GM23338 (cell line): ENCODE results near the gene AOAH. TPM values are rescaled to one million over a fixed set of nuclear protein-coding genes. Genes with fewer than 3 reads are reported as not detected.

Experiments
- ATAC-seq: fragments of 200-7000 bp; cut with Tn5 transposase; 3 replicates; pipeline ENCODE4 v1.9.1; 2020
- DNase-seq: peaks from one replicate; pipeline ENCODE4 v3.0.0-alpha.2; 2015; ENCODE audit warnings: low spot score
- H2AFZ ChIP-seq: fragments of 200-600 bp; sonication (generic); 2 replicates; pipeline ENCODE4 v1.8.0; 2016; ENCODE audit warnings: antibody characterized with exemption, mild to moderate bottlenecking, moderate library complexity
- H3F3A ChIP-seq: fragments of 200-600 bp; sonication (generic); replicated peaks from 2 replicates; pipeline ENCODE4 v1.8.0; 2017; ENCODE audit warnings: antibody characterized with exemption, mixed run types, low read depth
- H3K27ac ChIP-seq: fragments of 200-600 bp; sonication (generic); 2 replicates; pipeline ENCODE4 v1.6.1; 2016; ENCODE audit warnings: low read depth
- H3K27me3 ChIP-seq: fragments of 200-600 bp; sonication (generic); 2 replicates; pipeline ENCODE4 v1.8.0; 2016; ENCODE audit warnings: mild to moderate bottlenecking, mixed run types, moderate library complexity; ENCODE audit not compliant: insufficient read depth
- H3K36me3 ChIP-seq: fragments of 200-600 bp; sonication (generic); 2 replicates; pipeline ENCODE4 v1.8.0; 2016; ENCODE audit warnings: mild to moderate bottlenecking; ENCODE audit not compliant: insufficient read depth
- H3K4me1 ChIP-seq: fragments of 200-600 bp; sonication (generic); 2 replicates; pipeline ENCODE4 v1.8.0; 2016; ENCODE audit warnings: mild to moderate bottlenecking, moderate library complexity; ENCODE audit not compliant: insufficient read depth
- H3K4me2 ChIP-seq: fragments of 200-600 bp; sonication (generic); 2 replicates; pipeline ENCODE4 v1.7.1; 2017; ENCODE audit warnings: mixed run types
- H3K4me3 ChIP-seq: fragments of 200-600 bp; sonication (generic); 2 replicates; pipeline ENCODE4 v1.6.1; 2016; ENCODE audit warnings: mixed run types
- H3K79me2 ChIP-seq: fragments of 200-600 bp; sonication (generic); replicated peaks from 2 replicates; pipeline ENCODE4 v1.8.0; 2017; ENCODE audit warnings: mild to moderate bottlenecking; ENCODE audit not compliant: insufficient read depth
- H3K9me2 ChIP-seq: fragments of 200-600 bp; sonication (generic); 2 replicates; pipeline ENCODE4 v1.8.0; 2017; ENCODE audit not compliant: insufficient read depth
- H4K20me1 ChIP-seq: fragments of 200-600 bp; sonication (generic); replicated peaks from 2 replicates; pipeline ENCODE4 v1.8.0; 2017; ENCODE audit warnings: mild to moderate bottlenecking; ENCODE audit not compliant: insufficient read depth
- H3K27ac Mint-ChIP-seq: 2 replicates; pipeline ENCODE4 v1.8.0; 2020; ENCODE audit warnings: inconsistent platforms, mild to moderate bottlenecking, moderate library complexity, mixed read lengths
- H3K27me3 Mint-ChIP-seq: 3 replicates; pipeline ENCODE4 v1.8.0; 2022; ENCODE audit warnings: low read depth, mild to moderate bottlenecking, moderate library complexity, mixed read lengths, inconsistent platforms; ENCODE audit not compliant: insufficient read depth, poor library complexity
- H3K36me3 Mint-ChIP-seq: 3 replicates; pipeline ENCODE4 v1.8.0; 2021; ENCODE audit warnings: low read depth, mild to moderate bottlenecking, inconsistent platforms, moderate library complexity, mixed read lengths
- H3K4me1 Mint-ChIP-seq: 3 replicates; pipeline ENCODE4 v1.8.0; 2020; ENCODE audit warnings: mild to moderate bottlenecking, inconsistent platforms, mixed read lengths
- H3K4me3 Mint-ChIP-seq: 3 replicates; pipeline ENCODE4 v1.8.0; 2021; ENCODE audit warnings: moderate library complexity, mild to moderate bottlenecking, inconsistent platforms, mixed read lengths
- H3K9me3 Mint-ChIP-seq: 3 replicates; pipeline ENCODE4 v1.8.0; 2020; ENCODE audit warnings: moderate library complexity, mild to moderate bottlenecking, inconsistent platforms, mixed read lengths
- CREB1 ChIP-seq: fragments of 250-450 bp; sonication (Bioruptor Pico); IDR thresholded peaks from 2 replicates; pipeline ENCODE4 v1.5.0; 2020; ENCODE audit warnings: low read depth, mild to moderate bottlenecking, moderate library complexity
- EZH2 ChIP-seq: fragments of 200-600 bp; sonication (generic); IDR thresholded peaks from one replicate; pipeline ENCODE4 v1.8.0; 2017; ENCODE audit warnings: antibody characterized with exemption, mild to moderate bottlenecking, low read depth; ENCODE audit not compliant: unreplicated experiment
- EZH2phosphoT487 ChIP-seq: fragments of 200-600 bp; sonication (generic); IDR thresholded peaks from one replicate; pipeline ENCODE4 v1.8.1; 2018; ENCODE audit warnings: antibody characterized with exemption; ENCODE audit not compliant: unreplicated experiment
- JUNB ChIP-seq: IDR thresholded peaks from one replicate; pipeline ENCODE4 v1.6.1; 2016; ENCODE audit warnings: antibody characterized with exemption; ENCODE audit not compliant: unreplicated experiment
- NANOG ChIP-seq: IDR thresholded peaks from 2 replicates; pipeline ENCODE4 v1.6.1; 2016; ENCODE audit warnings: antibody characterized with exemption, borderline replicate concordance
- POLR2AphosphoS5 ChIP-seq: IDR thresholded peaks from 2 replicates; pipeline ENCODE4 v1.6.1; 2016; ENCODE audit warnings: antibody characterized with exemption, low read depth
- STAT1 ChIP-seq: IDR thresholded peaks from one replicate; pipeline ENCODE4 v1.6.1; 2016; ENCODE audit warnings: antibody characterized with exemption; ENCODE audit not compliant: unreplicated experiment
- ZNF114 ChIP-seq: fragments of 250-450 bp; sonication (Bioruptor Pico); IDR thresholded peaks from 2 replicates; pipeline ENCODE4 v1.5.0; 2020; ENCODE audit warnings: mild to moderate bottlenecking, moderate library complexity
- polyA plus RNA-seq: library from polyadenylated mRNA; unstranded; fragments of >200 nt; fragmentation: Nextera tagmentation; extraction: Ambion mirVana; gene quantifications from 2 replicates; pipeline ENCODE4 v1.2.1, GENCODE V29; 2016
- total RNA-seq: library from RNA; depleted of rRNA; stranded (reverse); fragments of >200 nt; shearing (Covaris generic); gene quantifications from 2 replicates; pipeline ENCODE4 v1.2.3, GENCODE V29; 2014
- TF ChIP-seq, protein P1 (sequence below): IDR thresholded peaks from one replicate; pipeline ENCODE4 v1.6.1; 2018; ENCODE audit warnings: antibody characterized with exemption; ENCODE audit not compliant: unreplicated experiment
- TF ChIP-seq, protein P2 (sequence below): IDR thresholded peaks from 2 replicates; pipeline ENCODE4 v1.6.1; 2016; ENCODE audit warnings: antibody characterized with exemption
- TF ChIP-seq, protein P3 (sequence below), 2 experiments: fragments of 200-600 bp in 1 of 2; sonication (generic) in 1 of 2; conservative IDR thresholded peaks; 2 replicates each; pipeline versions ENCODE4 v1.5.1 to v1.6.1; 2016 to 2017; ENCODE audit warnings: antibody characterized with exemption in 2 of 2, low read depth in 2 of 2, mild to moderate bottlenecking in 2 of 2, moderate library complexity in 1 of 2

AOAH gene
- total and polyA plus RNA-seq, 2 experiments from 2014 or later: not detected

DNA sequence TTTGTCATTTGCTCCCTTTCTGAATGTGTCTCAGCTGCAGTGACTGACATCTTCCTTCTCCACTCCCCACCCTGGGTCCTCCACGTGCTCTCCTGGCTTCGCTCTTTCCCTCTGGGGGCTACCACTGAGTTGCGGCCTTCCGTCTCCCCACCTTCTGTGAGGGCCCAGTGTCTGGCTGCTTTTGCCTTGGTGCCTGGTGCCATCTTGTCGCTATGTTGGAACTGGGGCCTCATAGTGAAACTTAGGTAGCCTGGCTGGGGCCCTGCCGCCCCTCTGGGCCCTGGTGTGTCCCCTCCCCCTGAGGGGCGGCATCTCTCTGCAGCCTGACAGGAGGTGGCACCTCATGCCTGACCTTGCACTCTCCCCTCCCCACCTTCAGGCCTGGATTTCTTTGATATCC lies 190.6 kb downstream of the AOAH start (continued):
- TF ChIP-seq EZH2 (no peak), ZNF114 (CRISPR knock-in tag) (no peak), POLR2AphosphoS5 (no peak), EZH2phosphoT487 (no peak), CREB1 (no peak), JUNB (no peak)
- TF ChIP-seq, protein P1, sequence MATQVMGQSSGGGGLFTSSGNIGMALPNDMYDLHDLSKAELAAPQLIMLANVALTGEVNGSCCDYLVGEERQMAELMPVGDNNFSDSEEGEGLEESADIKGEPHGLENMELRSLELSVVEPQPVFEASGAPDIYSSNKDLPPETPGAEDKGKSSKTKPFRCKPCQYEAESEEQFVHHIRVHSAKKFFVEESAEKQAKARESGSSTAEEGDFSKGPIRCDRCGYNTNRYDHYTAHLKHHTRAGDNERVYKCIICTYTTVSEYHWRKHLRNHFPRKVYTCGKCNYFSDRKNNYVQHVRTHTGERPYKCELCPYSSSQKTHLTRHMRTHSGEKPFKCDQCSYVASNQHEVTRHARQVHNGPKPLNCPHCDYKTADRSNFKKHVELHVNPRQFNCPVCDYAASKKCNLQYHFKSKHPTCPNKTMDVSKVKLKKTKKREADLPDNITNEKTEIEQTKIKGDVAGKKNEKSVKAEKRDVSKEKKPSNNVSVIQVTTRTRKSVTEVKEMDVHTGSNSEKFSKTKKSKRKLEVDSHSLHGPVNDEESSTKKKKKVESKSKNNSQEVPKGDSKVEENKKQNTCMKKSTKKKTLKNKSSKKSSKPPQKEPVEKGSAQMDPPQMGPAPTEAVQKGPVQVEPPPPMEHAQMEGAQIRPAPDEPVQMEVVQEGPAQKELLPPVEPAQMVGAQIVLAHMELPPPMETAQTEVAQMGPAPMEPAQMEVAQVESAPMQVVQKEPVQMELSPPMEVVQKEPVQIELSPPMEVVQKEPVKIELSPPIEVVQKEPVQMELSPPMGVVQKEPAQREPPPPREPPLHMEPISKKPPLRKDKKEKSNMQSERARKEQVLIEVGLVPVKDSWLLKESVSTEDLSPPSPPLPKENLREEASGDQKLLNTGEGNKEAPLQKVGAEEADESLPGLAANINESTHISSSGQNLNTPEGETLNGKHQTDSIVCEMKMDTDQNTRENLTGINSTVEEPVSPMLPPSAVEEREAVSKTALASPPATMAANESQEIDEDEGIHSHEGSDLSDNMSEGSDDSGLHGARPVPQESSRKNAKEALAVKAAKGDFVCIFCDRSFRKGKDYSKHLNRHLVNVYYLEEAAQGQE: no peak
- TF ChIP-seq, protein P2, sequence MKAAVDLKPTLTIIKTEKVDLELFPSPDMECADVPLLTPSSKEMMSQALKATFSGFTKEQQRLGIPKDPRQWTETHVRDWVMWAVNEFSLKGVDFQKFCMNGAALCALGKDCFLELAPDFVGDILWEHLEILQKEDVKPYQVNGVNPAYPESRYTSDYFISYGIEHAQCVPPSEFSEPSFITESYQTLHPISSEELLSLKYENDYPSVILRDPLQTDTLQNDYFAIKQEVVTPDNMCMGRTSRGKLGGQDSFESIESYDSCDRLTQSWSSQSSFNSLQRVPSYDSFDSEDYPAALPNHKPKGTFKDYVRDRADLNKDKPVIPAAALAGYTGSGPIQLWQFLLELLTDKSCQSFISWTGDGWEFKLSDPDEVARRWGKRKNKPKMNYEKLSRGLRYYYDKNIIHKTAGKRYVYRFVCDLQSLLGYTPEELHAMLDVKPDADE: no peak

DNA sequence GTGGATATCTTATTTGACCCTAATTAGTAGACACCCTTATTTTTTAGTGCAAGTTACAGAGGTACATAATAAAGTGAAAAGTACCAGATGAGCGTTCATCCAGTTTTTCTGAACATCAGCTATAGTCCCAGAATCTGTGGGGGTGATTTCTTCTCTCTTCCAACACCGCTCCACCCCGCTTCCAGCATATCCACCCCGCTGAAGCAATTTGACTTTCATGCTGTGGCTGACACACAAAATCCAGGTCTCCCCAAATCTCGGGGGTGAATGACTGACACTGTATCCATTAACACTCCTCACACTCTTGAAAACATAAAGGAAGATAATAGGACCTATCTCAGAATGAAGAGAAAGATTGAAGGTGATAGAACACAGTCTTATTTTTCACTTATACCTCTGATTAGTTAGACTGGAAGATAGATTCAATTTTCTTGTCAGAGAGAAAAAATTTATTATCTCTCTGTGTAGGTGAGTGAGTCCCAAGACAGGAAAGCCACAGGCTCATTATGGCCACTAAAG lies 191.3 kb downstream of the AOAH start:
- no peak overlapping the region for H3K27ac ChIP-seq
- H3K79me2 ChIP-seq: no peaks in the 10 kb centered on the region
- Mint-ChIP-seq H3K9me3 (no peaks in the 10 kb centered on the region; the same call in 2 of the 3 replicates), H3K27ac (no peak overlapping the region), H3K36me3 (no peaks in the 10 kb centered on the region), H3K4me3 (no peak overlapping the region), H3K27me3 (peaks cover 2% of the 10 kb centered on the region), H3K4me1 (no peaks in the 10 kb centered on the region)
- H3K4me2 ChIP-seq: no peak overlapping the region
- no peaks in the 10 kb centered on the region for H3K36me3 ChIP-seq
- no peak overlapping the region for H2AFZ ChIP-seq
- no peaks in the 10 kb centered on the region for H3K4me1 ChIP-seq
- no peaks in the 10 kb centered on the region for H3K27me3 ChIP-seq
- no peaks in the 10 kb centered on the region for H4K20me1 ChIP-seq
- DNase-seq (no peak), ATAC-seq (no peak)
- H3K9me2 ChIP-seq: peaks cover 3% of the 10 kb centered on the region; the same call in 1 of the 2 replicates
- no peak overlapping the region for H3K4me3 ChIP-seq
- no peaks in the 10 kb centered on the region for H3F3A ChIP-seq
- no peak for TF ChIP-seq STAT1
- TF ChIP-seq, protein P3, sequence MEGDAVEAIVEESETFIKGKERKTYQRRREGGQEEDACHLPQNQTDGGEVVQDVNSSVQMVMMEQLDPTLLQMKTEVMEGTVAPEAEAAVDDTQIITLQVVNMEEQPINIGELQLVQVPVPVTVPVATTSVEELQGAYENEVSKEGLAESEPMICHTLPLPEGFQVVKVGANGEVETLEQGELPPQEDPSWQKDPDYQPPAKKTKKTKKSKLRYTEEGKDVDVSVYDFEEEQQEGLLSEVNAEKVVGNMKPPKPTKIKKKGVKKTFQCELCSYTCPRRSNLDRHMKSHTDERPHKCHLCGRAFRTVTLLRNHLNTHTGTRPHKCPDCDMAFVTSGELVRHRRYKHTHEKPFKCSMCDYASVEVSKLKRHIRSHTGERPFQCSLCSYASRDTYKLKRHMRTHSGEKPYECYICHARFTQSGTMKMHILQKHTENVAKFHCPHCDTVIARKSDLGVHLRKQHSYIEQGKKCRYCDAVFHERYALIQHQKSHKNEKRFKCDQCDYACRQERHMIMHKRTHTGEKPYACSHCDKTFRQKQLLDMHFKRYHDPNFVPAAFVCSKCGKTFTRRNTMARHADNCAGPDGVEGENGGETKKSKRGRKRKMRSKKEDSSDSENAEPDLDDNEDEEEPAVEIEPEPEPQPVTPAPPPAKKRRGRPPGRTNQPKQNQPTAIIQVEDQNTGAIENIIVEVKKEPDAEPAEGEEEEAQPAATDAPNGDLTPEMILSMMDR (conservative IDR thresholded peaks at IDR 0.05; ENCODE audit: low read depth in 2 of 2): no peak
- no peak for TF ChIP-seq POLR2AphosphoS5
- TF ChIP-seq, protein P1: no peak
- TF ChIP-seq, protein P2: no peak
- no peak for TF ChIP-seq NANOG
- no peak for TF ChIP-seq CREB1
- TF ChIP-seq JUNB: no peak
- no peak for TF ChIP-seq EZH2phosphoT487
